Measurements from ENCODE around the gene NOP9. TPM values are rescaled to one million over a fixed set of nuclear protein-coding genes. Genes with fewer than 3 reads are reported as not detected.

Gene NOP9
- total RNA-seq, 4 donors from 2014 or later, result 19.4 to 29.2 (median 22.8) TPM

- Histone ChIP-seq H3K4me3 (no peak overlapping the region), H3K27ac (no peak overlapping the region), H3K9me3 (no peaks in the 10 kb centered on the region), H3K36me3 (peaks cover 0 to 48% of the 10 kb centered on the region in 2 donors), H3K4me1 (peaks cover 0 to 7% (median 0%) of the 10 kb centered on the region in 3 donors), H3K27me3 (no peaks in the 10 kb centered on the region)
- no peak for ATAC-seq
- no peak for TF ChIP-seq POLR2A (IDR thresholded peaks at IDR 0.05)
- no peak for TF ChIP-seq EP300 (IDR thresholded peaks at IDR 0.05)
- TF ChIP-seq CTCF (IDR thresholded peaks at IDR 0.05), result no peak
- no peak for TF ChIP-seq POLR2AphosphoS5 (IDR thresholded peaks at IDR 0.05)
- WGBS, 2 donors (ENCODE audit: low coverage in 1 of 2), result 63% methylated on average over 5 of the region's 6 CpGs; no CpG with 5 or more reads in 1 of the 2 donors
These were observed 35.8 kb upstream of the NOP9 start for GRCh38 chr14:24263848-24264247.

- Histone ChIP-seq H3K27ac (no peak overlapping the region), H3K4me3 (no peak overlapping the region), H3K27me3 (no peaks in the 10 kb centered on the region), H3K4me1 (peaks cover 0 to 3% (median 0%) of the 10 kb centered on the region in 3 donors), H3K9me3 (no peaks in the 10 kb centered on the region), H3K36me3 (peaks cover 0 to 52% of the 10 kb centered on the region in 2 donors)
- TF ChIP-seq CTCF (IDR thresholded peaks at IDR 0.05) (no peak), POLR2AphosphoS5 (IDR thresholded peaks at IDR 0.05) (no peak), EP300 (IDR thresholded peaks at IDR 0.05) (no peak), POLR2A (IDR thresholded peaks at IDR 0.05) (no peak)
- WGBS, 2 donors (ENCODE audit: low coverage in 1 of 2), result 56% methylated on average over 4 of the region's 6 CpGs; no CpG with 5 or more reads in 1 of the 2 donors
- ATAC-seq, result no peak
These were observed 35.4 kb upstream of the NOP9 start for GRCh38 chr14:24264298-24264697.

GRCh38 chr14:24266344-24267244, 33.1 kb upstream of the NOP9 start:
- no peak for TF ChIP-seq EP300 (IDR thresholded peaks at IDR 0.05)
- TF ChIP-seq POLR2A (IDR thresholded peaks at IDR 0.05), result no peak
- no peak for TF ChIP-seq POLR2AphosphoS5 (IDR thresholded peaks at IDR 0.05)
- no peak for TF ChIP-seq CTCF (IDR thresholded peaks at IDR 0.05)
- H3K27me3 ChIP-seq, result no peaks in the 10 kb centered on the region
- peaks cover 0 to 60% of the 10 kb centered on the region in 2 donors for H3K36me3 ChIP-seq
- peaks cover 0 to 7% (median under 1%) of the 10 kb centered on the region in 3 donors for H3K4me1 ChIP-seq
- H3K27ac ChIP-seq, result no peak overlapping the region
- ATAC-seq, result no peak
- no peak overlapping the region for H3K4me3 ChIP-seq
- WGBS, 2 donors (ENCODE audit: low coverage in 1 of 2), result 62 to 76% methylated on average over 5 to 11 of the region's 18 CpGs
- no peaks in the 10 kb centered on the region for H3K9me3 ChIP-seq

GRCh38 chr14:24267516-24267915, 32.1 kb upstream of the NOP9 start:
- no peak for TF ChIP-seq EP300 (IDR thresholded peaks at IDR 0.05)
- no peak for TF ChIP-seq POLR2A (IDR thresholded peaks at IDR 0.05)
- TF ChIP-seq CTCF (IDR thresholded peaks at IDR 0.05), result no peak
- no peak for TF ChIP-seq POLR2AphosphoS5 (IDR thresholded peaks at IDR 0.05)
- no peak for ATAC-seq
- Histone ChIP-seq H3K9me3 (no peaks in the 10 kb centered on the region), H3K27ac (no peak overlapping the region), H3K4me3 (no peak overlapping the region), H3K27me3 (no peaks in the 10 kb centered on the region), H3K4me1 (peaks cover 0 to 17% (median 6%) of the 10 kb centered on the region in 3 donors), H3K36me3 (peaks cover 0 to 60% of the 10 kb centered on the region in 2 donors)
- WGBS, 2 donors (ENCODE audit: low coverage in 1 of 2), result 78% methylated on average over 3 of the region's 9 CpGs; no CpG with 5 or more reads in 1 of the 2 donors

Measured in gastroesophageal sphincter (tissue), 4 donors.